ENCODE data around the gene PALLD.

Gene PALLD

GRCh38 chr4:168960716-168961115 lies 463.9 kb downstream of the PALLD start:
- H4K20me1 ChIP-seq (ENCODE audit: insufficient read depth, low read length): no peaks in the 10 kb centered on the region
- no peak for ATAC-seq (ENCODE audit: insufficient read depth, low read depth)
- no peak overlapping the region for H2AFZ ChIP-seq (ENCODE audit: low read depth, low read length)

GRCh38 chr4:168972596-168972995 lies 475.7 kb downstream of the PALLD start:
- Histone ChIP-seq H3K27ac (ENCODE audit: low read length) (no peak overlapping the region), H3K4me2 (ENCODE audit: insufficient read depth, low read length) (no peak overlapping the region), H3K4me1 (ENCODE audit: insufficient read depth, low read length) (no peaks in the 10 kb centered on the region), H3K79me2 (ENCODE audit: insufficient read depth, low read length) (no peaks in the 10 kb centered on the region), H3K9ac (ENCODE audit: low read depth, low read length) (no peak overlapping the region), H4K20me1 (ENCODE audit: insufficient read depth, low read length) (no peaks in the 10 kb centered on the region), H2AFZ (ENCODE audit: low read depth, low read length) (no peak overlapping the region), H3K36me3 (ENCODE audit: insufficient read depth, low read length) (peaks cover 25% of the 10 kb centered on the region), H3K9me3 (ENCODE audit: insufficient read depth, low read length, severe bottlenecking) (no peaks in the 10 kb centered on the region), H3K4me3 (ENCODE audit: low read depth in 1 of 2, low read length in 2 of 2) (no peak overlapping the region), H3K27me3 (ENCODE audit: insufficient read depth, low read length, poor library complexity) (no peaks in the 10 kb centered on the region)
- ATAC-seq (ENCODE audit: insufficient read depth, low read depth) (no peak), DNase-seq (no peak)
- TF ChIP-seq CTCF (IDR thresholded peaks at IDR 0.05; ENCODE audit: borderline replicate concordance, extremely low read depth, low read length, poor library complexity, severe bottlenecking): no peak
- no peak for TF ChIP-seq EZH2 (IDR thresholded peaks at IDR 0.05; ENCODE audit: borderline replicate concordance, low read depth, low read length, severe bottlenecking)

More at GRCh38 chr4:168960716-168961115, 463.9 kb downstream of the PALLD start:
- no peak overlapping the region for H3K4me3 ChIP-seq (ENCODE audit: low read depth in 1 of 2, low read length in 2 of 2)
- no peaks in the 10 kb centered on the region for H3K27me3 ChIP-seq (ENCODE audit: insufficient read depth, low read length, poor library complexity)
- H3K9me3 ChIP-seq (ENCODE audit: insufficient read depth, low read length, severe bottlenecking): no peaks in the 10 kb centered on the region
- TF ChIP-seq CTCF (IDR thresholded peaks at IDR 0.05; ENCODE audit: borderline replicate concordance, extremely low read depth, low read length, poor library complexity, severe bottlenecking) (no peak), EZH2 (IDR thresholded peaks at IDR 0.05; ENCODE audit: borderline replicate concordance, low read depth, low read length, severe bottlenecking) (no peak)
- DNase-seq: no peak
- H3K4me2 ChIP-seq (ENCODE audit: insufficient read depth, low read length): no peak overlapping the region
- no peaks in the 10 kb centered on the region for H3K4me1 ChIP-seq (ENCODE audit: insufficient read depth, low read length)
- no peak overlapping the region for H3K27ac ChIP-seq (ENCODE audit: low read length)
- no peaks in the 10 kb centered on the region for H3K79me2 ChIP-seq (ENCODE audit: insufficient read depth, low read length)
- H3K36me3 ChIP-seq (ENCODE audit: insufficient read depth, low read length): no peaks in the 10 kb centered on the region
- no peak overlapping the region for H3K9ac ChIP-seq (ENCODE audit: low read depth, low read length)
